Duodenal mucosa (tissue), 2 donors: ENCODE measurements around the gene HOXA7.

ENCODE experiments used
- H3K27ac ChIP-seq: one replicate; pipeline ENCODE4 v1.7.0; 2013; ENCODE audit warnings: low read depth, low read length
- H3K27me3 ChIP-seq, 2 donors: one replicate each; pipeline ENCODE4 v1.7.0; 2013; ENCODE audit warnings: low read length in 2 of 2, control low read depth in 1 of 2; ENCODE audit not compliant: insufficient read depth in 2 of 2, control insufficient read depth in 1 of 2
- H3K36me3 ChIP-seq, 2 donors: one replicate each; pipeline ENCODE4 v1.7.0; 2013; ENCODE audit warnings: low read length in 2 of 2, control low read depth in 1 of 2; ENCODE audit not compliant: insufficient read depth in 2 of 2, control insufficient read depth in 1 of 2
- H3K4me1 ChIP-seq, 2 donors: one replicate each; pipeline ENCODE4 v1.7.0; 2013; ENCODE audit warnings: low read length in 2 of 2, control low read depth in 1 of 2; ENCODE audit not compliant: insufficient read depth in 2 of 2, control insufficient read depth in 1 of 2
- H3K4me3 ChIP-seq, 2 donors: one replicate each; pipeline ENCODE4 v1.7.0; 2013; ENCODE audit warnings: low read length in 2 of 2, low read depth in 1 of 2
- H3K9ac ChIP-seq, 2 donors: one replicate each; pipeline ENCODE4 v1.7.0; 2013; ENCODE audit warnings: low read length in 2 of 2, low read depth in 1 of 2
- H3K9me3 ChIP-seq, 2 donors: one replicate each; pipeline ENCODE4 v1.7.0; 2013; ENCODE audit warnings: low read length in 2 of 2, control low read depth in 1 of 2; ENCODE audit not compliant: control insufficient read depth in 1 of 2

HOXA7 gene

DNA sequence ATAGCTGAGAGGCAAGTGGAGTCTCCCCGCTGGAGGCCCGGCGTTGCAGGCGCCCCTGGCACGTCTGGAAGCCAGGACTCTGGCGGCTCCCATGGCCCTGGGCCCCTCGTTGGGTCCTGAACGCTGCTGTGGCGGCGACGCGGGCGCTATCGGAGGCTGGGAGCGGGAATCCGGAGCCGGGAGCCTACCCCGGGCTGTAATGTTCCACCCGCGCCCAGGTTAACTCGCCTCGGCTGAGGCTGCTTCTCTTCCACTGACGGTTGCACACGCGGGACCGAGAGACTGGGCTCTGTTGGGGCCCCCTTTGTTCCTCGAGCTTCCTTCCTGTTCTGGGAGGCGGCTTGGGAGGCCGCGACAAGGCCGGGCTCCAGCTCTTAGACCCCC, 11.7 kb downstream of the HOXA7 start:
- Histone ChIP-seq H3K4me3 (peak overlapping the region in 1 of 2 donors; percentile 55), H3K4me1 (peaks cover 10 to 29% of the 10 kb centered on the region in 2 donors), H3K9ac (no peak overlapping the region), H3K9me3 (no peaks in the 10 kb centered on the region), H3K27ac (no peak overlapping the region), H3K36me3 (no peaks in the 10 kb centered on the region), H3K27me3 (peaks cover 77 to 79% of the 10 kb centered on the region in 2 donors)

GRCh38 chr7:27143950-27144780, 12.3 kb downstream of the HOXA7 start:
- peaks cover 73 to 74% of the 10 kb centered on the region in 2 donors for H3K27me3 ChIP-seq
- H3K9ac ChIP-seq: no peak overlapping the region
- peak overlapping the region; percentile 55 to 71 for H3K4me3 ChIP-seq
- no peaks in the 10 kb centered on the region for H3K9me3 ChIP-seq
- H3K36me3 ChIP-seq: no peaks in the 10 kb centered on the region
- H3K27ac ChIP-seq: no peak overlapping the region
- H3K4me1 ChIP-seq: peaks cover 10 to 29% of the 10 kb centered on the region in 2 donors

DNA sequence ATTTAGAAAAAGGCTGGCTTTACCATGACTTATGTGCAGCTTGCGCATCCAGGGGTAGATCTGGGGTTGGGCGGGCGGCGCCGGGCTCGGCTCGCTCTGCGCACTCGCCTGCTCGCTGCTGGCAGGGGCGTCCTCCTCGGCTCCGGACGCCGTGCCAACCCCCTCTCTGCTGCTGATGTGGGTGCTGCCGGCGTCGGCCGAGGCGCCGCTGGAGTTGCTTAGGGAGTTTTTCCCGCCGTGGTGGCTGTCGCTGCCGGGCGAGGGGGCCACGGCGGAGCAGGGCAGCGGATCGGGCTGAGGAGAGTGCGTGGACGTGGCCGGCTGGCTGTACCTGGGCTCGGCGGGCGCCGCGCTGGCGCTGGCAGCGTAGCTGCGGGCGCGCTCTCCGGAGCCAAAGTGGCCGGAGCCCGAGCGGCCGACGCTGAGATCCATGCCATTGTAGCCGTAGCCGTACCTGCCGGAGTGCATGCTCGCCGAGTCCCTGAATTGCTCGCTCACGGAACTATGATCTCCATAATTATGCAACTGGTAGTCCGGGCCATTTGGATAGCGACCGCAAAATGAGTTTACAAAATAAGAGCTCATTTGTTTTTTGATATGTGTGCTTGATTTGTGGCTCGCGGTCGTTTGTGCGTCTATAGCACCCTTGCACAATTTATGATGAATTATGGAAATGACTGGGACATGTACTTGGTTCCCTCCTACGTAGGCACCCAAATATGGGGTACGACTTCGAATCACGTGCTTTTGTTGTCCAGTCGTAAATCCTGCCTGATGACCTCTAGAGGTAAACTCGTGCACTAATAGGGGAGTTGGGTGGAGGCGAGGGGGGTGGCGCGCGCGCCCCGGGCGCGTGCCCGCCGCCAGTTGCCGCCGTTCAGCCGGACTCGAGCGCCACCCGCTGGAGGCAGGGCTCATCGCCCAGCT, 13.2 kb downstream of the HOXA7 start, which contains the start of gene HOXA5:
Gene HOXA5, minus strand, starts transcription at position 659 of the 927 bp plus-strand sequence. Its CDS starts 74 bp downstream, at position 585.
- H3K9ac ChIP-seq: peak within 1 kb of the TSS; percentile 70 to 74

GRCh38 chr7:27142580-27143022, 13.9 kb downstream of the HOXA7 start:
- Histone ChIP-seq H3K27me3 (peaks cover 61 to 62% of the 10 kb centered on the region in 2 donors), H3K27ac (peak overlapping the region; percentile 78), H3K9me3 (no peaks in the 10 kb centered on the region), H3K4me3 (peak overlapping the region; percentile 71 to 75), H3K36me3 (no peaks in the 10 kb centered on the region), H3K4me1 (peaks cover 6 to 20% of the 10 kb centered on the region in 2 donors), H3K9ac (peak overlapping the region; percentile 70 to 74)

More for the DNA sequence above, 13.2 kb downstream of the HOXA7 start, which contains the start of gene HOXA5:
- Histone ChIP-seq H3K9me3 (no peaks in the 10 kb centered on the region), H3K36me3 (no peaks in the 10 kb centered on the region), H3K4me1 (peaks cover 9 to 24% of the 10 kb centered on the region in 2 donors), H3K27ac (peak within 1 kb of the TSS; percentile 78), H3K4me3 (peak within 1 kb of the TSS; percentile 71 to 75), H3K27me3 (peaks cover 65 to 67% of the 10 kb centered on the region in 2 donors)

GRCh38 chr7:27141923-27142579, 14.4 kb downstream of the HOXA7 start:
- Histone ChIP-seq H3K4me1 (peaks cover 7 to 16% of the 10 kb centered on the region in 2 donors), H3K27me3 (peaks cover 55 to 59% of the 10 kb centered on the region in 2 donors), H3K4me3 (peak overlapping the region; percentile 71 to 75), H3K36me3 (no peaks in the 10 kb centered on the region), H3K9me3 (no peaks in the 10 kb centered on the region), H3K27ac (peak overlapping the region; percentile 78), H3K9ac (peak overlapping the region; percentile 70 to 74)

DNA sequence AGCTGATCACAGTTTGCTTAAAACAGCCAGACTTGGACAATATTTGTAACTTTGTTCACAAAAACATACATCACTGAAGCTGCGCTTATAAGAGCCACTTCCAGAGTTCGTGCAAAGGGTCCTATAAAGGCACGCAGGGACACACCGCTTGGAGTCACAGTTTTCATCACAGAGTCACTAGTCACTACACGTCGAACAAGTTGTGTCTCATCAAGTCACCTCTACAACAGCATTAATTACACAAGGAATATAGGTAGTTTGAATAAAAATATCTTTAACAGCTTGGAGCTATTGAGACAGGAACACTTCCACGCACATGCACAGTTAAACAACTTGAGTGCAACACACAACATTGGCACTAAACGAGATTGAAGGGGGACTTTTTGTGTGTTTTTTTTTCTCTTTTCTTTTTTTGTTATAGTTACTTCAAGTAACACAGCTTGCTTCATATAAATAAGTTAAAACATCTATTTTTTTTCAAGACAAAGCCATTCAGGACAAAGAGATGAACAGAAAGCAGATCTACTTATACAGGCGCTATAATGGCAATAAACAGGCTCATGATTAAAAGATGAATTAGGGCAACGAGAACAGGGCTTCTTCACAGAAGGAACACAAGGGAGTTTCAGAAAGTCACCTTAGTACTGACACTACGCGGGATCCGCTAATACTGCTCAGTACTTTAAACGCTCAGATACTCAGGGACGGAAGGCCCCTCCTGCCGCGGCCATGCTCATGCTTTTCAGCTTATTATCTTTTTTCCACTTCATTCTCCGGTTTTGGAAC, 15.1 kb downstream of the HOXA7 start:
- Histone ChIP-seq H3K27ac (peak overlapping the region; percentile 54), H3K27me3 (peaks cover 48 to 56% of the 10 kb centered on the region in 2 donors), H3K9ac (peak overlapping the region; percentile 70 to 74), H3K36me3 (no peaks in the 10 kb centered on the region), H3K9me3 (no peaks in the 10 kb centered on the region), H3K4me1 (peaks cover 11 to 16% of the 10 kb centered on the region in 2 donors), H3K4me3 (peak overlapping the region; percentile 71 to 75)

GRCh38 chr7:27140126-27140857, 16.2 kb downstream of the HOXA7 start:
- no peaks in the 10 kb centered on the region for H3K9me3 ChIP-seq
- no peaks in the 10 kb centered on the region for H3K36me3 ChIP-seq
- H3K27ac ChIP-seq: peak overlapping the region; percentile 65
- H3K4me3 ChIP-seq: peak overlapping the region; percentile 51 to 65
- H3K27me3 ChIP-seq: peaks cover 40 to 47% of the 10 kb centered on the region in 2 donors
- H3K4me1 ChIP-seq: peaks cover 19 to 25% of the 10 kb centered on the region in 2 donors
- peak overlapping the region; percentile 34 to 44 for H3K9ac ChIP-seq

DNA sequence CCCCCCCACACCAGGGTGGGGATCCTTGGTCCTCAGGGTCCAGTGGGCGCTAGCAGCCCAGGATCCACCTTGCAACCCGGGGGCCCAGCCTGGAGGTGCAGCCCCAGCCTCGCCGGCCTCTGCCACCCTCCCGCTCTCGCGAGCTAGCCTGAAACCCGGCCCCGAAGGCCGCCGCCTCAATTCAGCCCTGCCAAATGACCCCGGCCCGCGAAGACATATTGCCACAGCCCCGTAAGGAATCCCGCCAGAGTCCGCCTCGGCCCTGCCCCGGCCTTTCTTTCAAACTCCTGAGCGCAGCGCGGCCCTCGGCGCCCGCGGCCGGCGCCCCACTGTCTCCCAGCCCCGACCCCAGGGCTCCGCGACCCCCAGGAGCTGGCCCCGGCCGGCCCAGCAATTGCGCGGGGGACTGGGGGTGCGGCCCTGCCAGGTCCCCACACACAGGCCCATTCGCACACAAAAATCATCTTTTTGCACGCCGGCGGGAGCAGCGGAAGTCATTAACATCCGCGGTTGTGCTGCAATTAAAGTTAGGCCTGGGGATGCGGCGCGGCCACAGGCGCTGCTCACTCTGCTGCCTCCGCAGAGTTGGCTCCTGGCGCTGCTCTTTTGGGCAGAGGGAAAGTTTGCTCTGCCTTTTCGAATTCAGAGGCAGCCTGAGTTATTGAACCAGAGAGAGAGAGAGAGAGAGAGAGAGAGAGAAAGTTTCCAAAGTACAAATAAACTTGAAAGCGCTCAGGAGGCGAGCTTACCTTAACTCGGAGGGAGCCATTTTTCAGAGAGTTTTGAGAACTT, 16.9 kb downstream of the HOXA7 start:
- no peaks in the 10 kb centered on the region for H3K9me3 ChIP-seq
- H3K27me3 ChIP-seq: peaks cover 40% of the 10 kb centered on the region in 2 donors
- peak overlapping the region; percentile 34 to 44 for H3K9ac ChIP-seq
- no peaks in the 10 kb centered on the region for H3K36me3 ChIP-seq
- H3K27ac ChIP-seq: peak overlapping the region; percentile 64
- peak overlapping the region; percentile 51 to 65 for H3K4me3 ChIP-seq
- peaks cover 21 to 27% of the 10 kb centered on the region in 2 donors for H3K4me1 ChIP-seq
